IMR-90 (cell line): Measurements from ENCODE around the gene TDRD7. TPM values are rescaled to one million over a fixed set of nuclear protein-coding genes. Genes with fewer than 3 reads are reported as not detected.

Experiments
- ATAC-seq: fragments of 200-7000 bp; cut with Tn5 transposase; 2 replicates; pipeline ENCODE4 v1.9.1; 2020; ENCODE audit warnings: low read depth, mild to moderate bottlenecking, moderate library complexity
- BruUV-seq: library from RNA; stranded (reverse); fragments of 400-500 nt; replicated peaks from 2 replicates; lab custom pipeline; 2021; lab: Mats Ljungman, UMichigan
- CTCF ChIA-PET: fragments of 300-600 bp; formaldehyde crosslinking; extraction: SDS; loops from one replicate; lab custom pipeline; 2021; ENCODE audit warnings: antibody characterized with exemption; lab: Yijun Ruan, JAX
- POLR2A ChIA-PET: fragments of 300-600 bp; sonication (Branson Sonifier 250); formaldehyde crosslinking; loops from one replicate; lab custom pipeline; 2022; ENCODE audit warnings: antibody characterized with exemption; ENCODE audit not compliant: unreplicated experiment; lab: Charles Lee
- DNase-seq: peaks from one replicate; pipeline ENCODE4 v3.0.0; 2013
- H2AFZ ChIP-seq: replicated peaks from 2 replicates; pipeline ENCODE3; 2013; ENCODE audit warnings: low read length, mild to moderate bottlenecking; ENCODE audit not compliant: poor library complexity
- H2AK5ac ChIP-seq: 2 replicates; pipeline ENCODE4 v1.6.1; 2013; ENCODE audit warnings: low read depth, low read length, inconsistent platforms
- H2AK9ac ChIP-seq: replicated peaks from 2 replicates; pipeline ENCODE3; 2013; ENCODE audit warnings: mild to moderate bottlenecking, low read depth, low read length, moderate library complexity; ENCODE audit not compliant: poor library complexity
- H2BK120ac ChIP-seq: 2 replicates; pipeline ENCODE4 v1.6.1; 2013; ENCODE audit warnings: low read depth, low read length, inconsistent platforms
- H2BK15ac ChIP-seq: 3 replicates; pipeline ENCODE4 v1.6.1; 2013; ENCODE audit warnings: low read depth, low read length, inconsistent platforms
- H2BK20ac ChIP-seq: 2 replicates; pipeline ENCODE4 v1.6.1; 2013; ENCODE audit warnings: low read depth, mild to moderate bottlenecking, inconsistent platforms, low read length, moderate library complexity
- H2BK5ac ChIP-seq: 2 replicates; pipeline ENCODE4 v1.6.1; 2013; ENCODE audit warnings: mild to moderate bottlenecking, low read depth, low read length, inconsistent platforms; ENCODE audit not compliant: poor library complexity, severe bottlenecking
- H3K14ac ChIP-seq: replicated peaks from 2 replicates; pipeline ENCODE4 v1.6.1; 2013; ENCODE audit warnings: low read depth, low read length, inconsistent platforms
- H3K18ac ChIP-seq: 2 replicates; pipeline ENCODE4 v1.6.1; 2013; ENCODE audit warnings: low read depth, low read length, control low read depth
- H3K23ac ChIP-seq: 2 replicates; pipeline ENCODE4 v1.6.1; 2013; ENCODE audit warnings: low read depth, low read length, inconsistent platforms
- H3K27ac ChIP-seq: 2 replicates; pipeline ENCODE4 v1.5.1; 2013; ENCODE audit warnings: mild to moderate bottlenecking, control low read depth, low read length; ENCODE audit not compliant: insufficient read depth
- H3K27me3 ChIP-seq: 2 replicates; pipeline ENCODE4 v1.6.1; 2013; ENCODE audit warnings: low read length; ENCODE audit not compliant: control insufficient read depth, insufficient read depth
- H3K36me3 ChIP-seq: 2 replicates; pipeline ENCODE4 v1.6.1; 2013; ENCODE audit warnings: low read length, mixed read lengths; ENCODE audit not compliant: control insufficient read depth, insufficient read depth
- H3K4ac ChIP-seq: 2 replicates; pipeline ENCODE4 v1.6.1; 2013; ENCODE audit warnings: low read depth, low read length, inconsistent platforms
- H3K4me1 ChIP-seq: 2 replicates; pipeline ENCODE4 v1.6.1; 2013; ENCODE audit warnings: low read length, mixed read lengths; ENCODE audit not compliant: control insufficient read depth, insufficient read depth
- H3K4me2 ChIP-seq: 2 replicates; pipeline ENCODE4 v1.6.1; 2013; ENCODE audit warnings: low read depth, mild to moderate bottlenecking, control low read depth, low read length, moderate library complexity
- H3K4me3 ChIP-seq: 2 replicates; pipeline ENCODE4 v1.5.1; 2013; ENCODE audit warnings: low read depth, mild to moderate bottlenecking, control low read depth, low read length, moderate library complexity; ENCODE audit not compliant: insufficient read depth
- H3K56ac ChIP-seq: 2 replicates; pipeline ENCODE4 v1.6.1; 2013; ENCODE audit warnings: low read length, inconsistent platforms; ENCODE audit not compliant: insufficient read depth; ENCODE audit errors: extremely low read depth
- H3K79me1 ChIP-seq, 2 experiments: 2 replicates each; pipeline ENCODE4 v1.6.1; 2013; ENCODE audit warnings: low read length in 2 of 2, inconsistent platforms in 1 of 2, low read depth in 1 of 2
- H3K9ac ChIP-seq: 2 replicates; pipeline ENCODE4 v1.6.1; 2013; ENCODE audit warnings: low read depth, low read length, control low read depth
- H3K9me1 ChIP-seq: 2 replicates; pipeline ENCODE4 v1.6.1; 2013; ENCODE audit warnings: low read length, inconsistent platforms; ENCODE audit not compliant: insufficient read depth
- H3K9me3 ChIP-seq: 2 replicates; pipeline ENCODE4 v1.6.1; 2013; ENCODE audit warnings: low read length; ENCODE audit not compliant: control insufficient read depth, insufficient read depth
- H4K20me1 ChIP-seq: 2 replicates; pipeline ENCODE4 v1.6.1; 2013; ENCODE audit warnings: low read length, inconsistent platforms; ENCODE audit not compliant: insufficient read depth
- H4K5ac ChIP-seq: 2 replicates; pipeline ENCODE4 v1.6.1; 2013; ENCODE audit warnings: mild to moderate bottlenecking, low read depth, low read length, control low read depth
- H4K8ac ChIP-seq, 2 experiments: 2 replicates each; pipeline ENCODE4 v1.6.1; 2013; ENCODE audit warnings: low read depth in 2 of 2, low read length in 2 of 2, control low read depth in 1 of 2, inconsistent platforms in 1 of 2
- H4K91ac ChIP-seq: 2 replicates; pipeline ENCODE4 v1.6.1; 2013; ENCODE audit warnings: low read depth, low read length, inconsistent platforms; ENCODE audit not compliant: insufficient read depth
- BHLHE40 ChIP-seq: fragments of 150-350 bp; IDR thresholded peaks from 2 replicates; pipeline ENCODE4 v1.6.1; 2016; ENCODE audit warnings: mild to moderate bottlenecking, low read depth, low read length
- CEBPB ChIP-seq: IDR thresholded peaks from 2 replicates; pipeline ENCODE4 v1.6.1; 2012; ENCODE audit warnings: low read depth, low read length, improper control_type of control experiment
- CHD1 ChIP-seq: IDR thresholded peaks from 2 replicates; pipeline ENCODE4 v1.6.1; 2012; ENCODE audit warnings: low read depth, low read length, improper control_type of control experiment
- MAFK ChIP-seq: IDR thresholded peaks from 2 replicates; pipeline ENCODE4 v1.6.1; 2012; ENCODE audit warnings: low read depth, low read length, improper control_type of control experiment
- MAZ ChIP-seq: IDR thresholded peaks from 2 replicates; pipeline ENCODE4 v1.6.1; 2012; ENCODE audit warnings: low read depth, mild to moderate bottlenecking, low read length, improper control_type of control experiment, moderate library complexity, borderline replicate concordance
- MXI1 ChIP-seq: IDR thresholded peaks from 2 replicates; pipeline ENCODE4 v1.6.1; 2012; ENCODE audit warnings: low read depth, mild to moderate bottlenecking, low read length, moderate library complexity, borderline replicate concordance
- POLR2A ChIP-seq: IDR thresholded peaks from 2 replicates; pipeline ENCODE4 v1.6.1; 2012; ENCODE audit warnings: mild to moderate bottlenecking, low read depth, low read length
- RCOR1 ChIP-seq: IDR thresholded peaks from 2 replicates; pipeline ENCODE4 v1.6.1; 2012; ENCODE audit warnings: mild to moderate bottlenecking, low read length, improper control_type of control experiment; ENCODE audit not compliant: insufficient replicate concordance
- SMC3 ChIP-seq: fragments of 150-350 bp; IDR thresholded peaks from 2 replicates; pipeline ENCODE4 v1.6.1; 2016; ENCODE audit warnings: low read depth, mild to moderate bottlenecking, antibody characterized with exemption, low read length, moderate library complexity
- WGBS, 2 experiments: methylation state at CpG; one replicate each; pipeline versions ENCODE4 v1.1.5 to v1.1.7; 2013; ENCODE audit warnings: missing lambda C conversion rate in 2 of 2; ENCODE audit not compliant: insufficient read length in 1 of 2; ENCODE audit errors: extremely low coverage in 2 of 2; 5-methylcytosine and 5-hydroxymethylcytosine counted together
- dilution Hi-C: fragments of 300-500 bp; cut with HindIII; formaldehyde crosslinking; loops from one replicate; pipeline ENCODE4 v1.14.3; 2018; ENCODE audit warnings: low sequenced_read_pairs; ENCODE audit not compliant: unreplicated experiment
- in situ Hi-C: fragments of 300-500 bp; cut with MboI; formaldehyde crosslinking; loops from 3 replicates; pipeline ENCODE4 v1.14.3; 2019; ENCODE audit warnings: low sequenced_read_pairs, inconsistent platforms, mixed read lengths
- intact Hi-C: fragments of 100-400 bp; cut with micrococcal nuclease; formaldehyde crosslinking; loops from 2 replicates; pipeline ENCODE4 v1.10.0; 2022
- polyA plus RNA-seq, 3 experiments: library from polyadenylated mRNA; depleted of rRNA; stranded (reverse); fragments of >200 nt; gene quantifications; 2 replicates each; pipeline ENCODE4 v1.2.3, GENCODE V29; 2012; ENCODE audit warnings: low replicate concordance in 1 of 3
- total RNA-seq: library from RNA; depleted of rRNA; stranded (reverse); fragments of >200 nt; gene quantifications from 2 replicates; pipeline ENCODE4 v1.2.3, GENCODE V29; 2012

Gene TDRD7
- total and polyA plus RNA-seq, 2 of the 4 experiments (the other 2 are of a cell fraction): 4.4 to 9.7 TPM

- no peak overlapping the region for H3K4ac ChIP-seq
- no peak overlapping the region for H3K4me3 ChIP-seq
- intact Hi-C loops: no loop called here
- DNase-seq (no peak), ATAC-seq (no peak)
- peaks cover 22% of the 10 kb centered on the region for H3K4me1 ChIP-seq
- H3K56ac ChIP-seq: no peak overlapping the region
- ChIA-PET POLR2A (no interaction called here), CTCF (interaction anchor here (1.1 to 1.6 kb wide), 3 partner anchors 11 to 92 kb away, joined by 3 to 4 read pairs (median 3); no protein-coding TSS in a partner anchor)
- in situ Hi-C loops: no loop called here
- peaks cover 18% of the 10 kb centered on the region for H3K27me3 ChIP-seq
- H2AK5ac ChIP-seq: no peak overlapping the region
- no peak overlapping the region for H2AK9ac ChIP-seq
- peaks cover 9% of the 10 kb centered on the region for H3K9me1 ChIP-seq
- H4K8ac ChIP-seq: no peak overlapping the region
- WGBS, 2 experiments: no CpG with 5 or more reads among the region's 1 CpG
- H3K27ac ChIP-seq: no peak overlapping the region
- H2AFZ ChIP-seq: no peak overlapping the region
- no peak overlapping the region for H3K4me2 ChIP-seq
- H3K79me1 ChIP-seq: 0 out of 4 replicates have a peak, but pooled peaks cover 0 to 3% of the 10 kb centered on the region in 2 experiments
- dilution Hi-C loops: no loop called here
- no peak overlapping the region for H2BK120ac ChIP-seq
- TF ChIP-seq SMC3 (no peak), MXI1 (no peak), BHLHE40 (no peak), POLR2A (no peak), CHD1 (no peak), MAFK (no peak), CEBPB (no peak), RCOR1 (no peak), MAZ (no peak)
- no peak overlapping the region for H4K91ac ChIP-seq
- H3K18ac ChIP-seq: no peak overlapping the region
- no peaks in the 10 kb centered on the region for H3K9me3 ChIP-seq
- no peaks in the 10 kb centered on the region for H3K36me3 ChIP-seq
- no peak overlapping the region for H4K5ac ChIP-seq
- no peak overlapping the region for H3K23ac ChIP-seq
- H3K14ac ChIP-seq: no peak overlapping the region
- 0 out of 2 replicates have a peak, but pooled peaks cover 4% of the 10 kb centered on the region for H4K20me1 ChIP-seq
- no peak overlapping the region for H2BK5ac ChIP-seq
- H3K9ac ChIP-seq: no peak overlapping the region
- no peak overlapping the region for H2BK20ac ChIP-seq
- no peak overlapping the region for H2BK15ac ChIP-seq
- BruUV-seq: no TSS peak
Observed at GRCh38 chr9:97506787-97507186, 94.9 kb downstream of the TDRD7 start.
